Neural progenitor cell (in vitro differentiated cells): ENCODE data around the gene PSMB8. TPM values are rescaled to one million over a fixed set of nuclear protein-coding genes. Genes with fewer than 3 reads are reported as not detected.

Source experiments
- DNase-seq: peaks from one replicate; pipeline ENCODE4 v3.0.0-alpha.2; 2016; ENCODE audit warnings: low spot score
- H2AFZ ChIP-seq: fragments of 200-600 bp; sonication (generic); replicated peaks from 2 replicates; pipeline ENCODE4 v1.6.1; 2016; ENCODE audit warnings: antibody characterized with exemption
- H3F3A ChIP-seq: fragments of 200-600 bp; sonication (generic); 2 replicates; pipeline ENCODE4 v1.6.1; 2016; ENCODE audit warnings: antibody characterized with exemption, low read depth
- H3K27ac ChIP-seq: fragments of 200-600 bp; sonication (generic); 2 replicates; pipeline ENCODE4 v1.5.1; 2016; ENCODE audit warnings: mild to moderate bottlenecking
- H3K27me3 ChIP-seq: fragments of 200-600 bp; sonication (generic); 2 replicates; pipeline ENCODE4 v1.6.1; 2016; ENCODE audit warnings: mild to moderate bottlenecking, moderate library complexity
- H3K36me3 ChIP-seq: fragments of 200-600 bp; sonication (generic); 2 replicates; pipeline ENCODE4 v1.5.1; 2016
- H3K4me1 ChIP-seq: fragments of 200-600 bp; sonication (generic); 2 replicates; pipeline ENCODE4 v1.6.1; 2016; ENCODE audit warnings: mixed run types
- H3K4me2 ChIP-seq: fragments of 200-600 bp; sonication (generic); 2 replicates; pipeline ENCODE4 v1.6.1; 2016
- H3K4me3 ChIP-seq: fragments of 200-600 bp; sonication (generic); 2 replicates; pipeline ENCODE4 v1.5.1; 2016
- H3K79me2 ChIP-seq: fragments of 200-600 bp; sonication (generic); 2 replicates; pipeline ENCODE4 v1.6.1; 2016; ENCODE audit warnings: low read depth
- H3K9ac ChIP-seq: fragments of 200-600 bp; sonication (generic); 2 replicates; pipeline ENCODE4 v1.6.1; 2016
- H3K9me3 ChIP-seq: fragments of 200-600 bp; sonication (generic); 2 replicates; pipeline ENCODE4 v1.5.1; 2016; ENCODE audit warnings: low read depth
- H4K20me1 ChIP-seq: fragments of 200-600 bp; sonication (generic); 2 replicates; pipeline ENCODE4 v1.6.1; 2016; ENCODE audit warnings: low read depth
- H3K27ac Mint-ChIP-seq: 3 replicates; pipeline ENCODE4 v1.8.0; 2021; ENCODE audit warnings: mixed read lengths
- H3K27me3 Mint-ChIP-seq: 2 replicates; pipeline ENCODE4 v1.8.0; 2022; ENCODE audit warnings: low read depth, mild to moderate bottlenecking, inconsistent platforms, moderate library complexity, mixed read lengths; ENCODE audit not compliant: insufficient read depth
- H3K36me3 Mint-ChIP-seq: 3 replicates; pipeline ENCODE4 v1.8.0; 2021; ENCODE audit warnings: mixed read lengths
- H3K4me1 Mint-ChIP-seq: 3 replicates; pipeline ENCODE4 v1.8.0; 2021; ENCODE audit warnings: mixed read lengths
- H3K4me3 Mint-ChIP-seq: 3 replicates; pipeline ENCODE4 v1.8.0; 2021; ENCODE audit warnings: mild to moderate bottlenecking, moderate library complexity, mixed read lengths
- H3K9me3 Mint-ChIP-seq: 3 replicates; pipeline ENCODE4 v1.8.0; 2020; ENCODE audit warnings: mixed read lengths
- EZH2 ChIP-seq: fragments of 200-600 bp; sonication (generic); IDR thresholded peaks from 2 replicates; pipeline ENCODE4 v1.6.1; 2017; ENCODE audit warnings: antibody characterized with exemption, mild to moderate bottlenecking, moderate library complexity
- EZH2phosphoT487 ChIP-seq: fragments of 200-600 bp; sonication (generic); IDR thresholded peaks from 2 replicates; pipeline ENCODE4 v1.6.1; 2017; ENCODE audit warnings: antibody characterized with exemption
- total RNA-seq: library from RNA; depleted of rRNA; stranded (reverse); fragments of >200 nt; gene quantifications from 2 replicates; pipeline ENCODE4 v1.2.3, GENCODE V29; 2015; ENCODE audit warnings: low replicate concordance
- TF ChIP-seq, protein P1 (sequence below): fragments of 200-600 bp; sonication (generic); IDR thresholded peaks from 2 replicates; pipeline ENCODE4 v1.5.1; 2017; ENCODE audit warnings: antibody characterized with exemption, mild to moderate bottlenecking

The PSMB8 gene
- total RNA-seq, 1 donor from 2014 or later = 2.2 TPM

DNA sequence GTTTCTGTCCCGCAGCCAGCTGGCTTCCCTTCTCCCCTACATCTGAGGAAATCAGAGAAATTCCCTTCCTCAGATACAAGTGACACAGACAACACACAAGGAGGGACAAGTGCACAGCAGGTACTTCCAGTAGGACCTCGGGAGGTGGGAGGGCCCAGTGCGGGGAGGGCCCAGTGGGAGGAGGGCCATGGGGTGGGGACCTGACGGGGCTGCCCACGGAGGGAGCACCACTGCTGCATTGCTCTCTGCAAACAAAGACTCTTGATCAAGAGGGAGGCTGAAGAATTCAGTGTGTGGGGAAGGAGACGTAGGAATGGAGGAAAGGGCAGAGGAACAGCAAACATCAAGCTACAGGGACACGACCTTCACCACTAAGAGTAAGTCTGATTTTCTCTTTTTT lies 14.4 kb downstream of the PSMB8 start:
- Mint-ChIP-seq H3K9me3 (no peaks in the 10 kb centered on the region), H3K27ac (no peak overlapping the region), H3K4me3 (no peak overlapping the region), H3K27me3 (no peaks in the 10 kb centered on the region), H3K36me3 (no peaks in the 10 kb centered on the region), H3K4me1 (no peaks in the 10 kb centered on the region)
- Histone ChIP-seq H4K20me1 (no peaks in the 10 kb centered on the region), H2AFZ (no peak overlapping the region), H3K4me2 (no peak overlapping the region), H3K79me2 (no peaks in the 10 kb centered on the region), H3K9ac (no peak overlapping the region), H3K4me3 (no peak overlapping the region), H3F3A (no peaks in the 10 kb centered on the region), H3K9me3 (no peaks in the 10 kb centered on the region), H3K27me3 (no peaks in the 10 kb centered on the region), H3K4me1 (no peaks in the 10 kb centered on the region), H3K36me3 (no peaks in the 10 kb centered on the region), H3K27ac (no peak overlapping the region)
- TF ChIP-seq EZH2phosphoT487 (no peak), EZH2 (no peak)
- TF ChIP-seq, protein P1, sequence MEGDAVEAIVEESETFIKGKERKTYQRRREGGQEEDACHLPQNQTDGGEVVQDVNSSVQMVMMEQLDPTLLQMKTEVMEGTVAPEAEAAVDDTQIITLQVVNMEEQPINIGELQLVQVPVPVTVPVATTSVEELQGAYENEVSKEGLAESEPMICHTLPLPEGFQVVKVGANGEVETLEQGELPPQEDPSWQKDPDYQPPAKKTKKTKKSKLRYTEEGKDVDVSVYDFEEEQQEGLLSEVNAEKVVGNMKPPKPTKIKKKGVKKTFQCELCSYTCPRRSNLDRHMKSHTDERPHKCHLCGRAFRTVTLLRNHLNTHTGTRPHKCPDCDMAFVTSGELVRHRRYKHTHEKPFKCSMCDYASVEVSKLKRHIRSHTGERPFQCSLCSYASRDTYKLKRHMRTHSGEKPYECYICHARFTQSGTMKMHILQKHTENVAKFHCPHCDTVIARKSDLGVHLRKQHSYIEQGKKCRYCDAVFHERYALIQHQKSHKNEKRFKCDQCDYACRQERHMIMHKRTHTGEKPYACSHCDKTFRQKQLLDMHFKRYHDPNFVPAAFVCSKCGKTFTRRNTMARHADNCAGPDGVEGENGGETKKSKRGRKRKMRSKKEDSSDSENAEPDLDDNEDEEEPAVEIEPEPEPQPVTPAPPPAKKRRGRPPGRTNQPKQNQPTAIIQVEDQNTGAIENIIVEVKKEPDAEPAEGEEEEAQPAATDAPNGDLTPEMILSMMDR = no peak
- DNase-seq = no peak

DNA sequence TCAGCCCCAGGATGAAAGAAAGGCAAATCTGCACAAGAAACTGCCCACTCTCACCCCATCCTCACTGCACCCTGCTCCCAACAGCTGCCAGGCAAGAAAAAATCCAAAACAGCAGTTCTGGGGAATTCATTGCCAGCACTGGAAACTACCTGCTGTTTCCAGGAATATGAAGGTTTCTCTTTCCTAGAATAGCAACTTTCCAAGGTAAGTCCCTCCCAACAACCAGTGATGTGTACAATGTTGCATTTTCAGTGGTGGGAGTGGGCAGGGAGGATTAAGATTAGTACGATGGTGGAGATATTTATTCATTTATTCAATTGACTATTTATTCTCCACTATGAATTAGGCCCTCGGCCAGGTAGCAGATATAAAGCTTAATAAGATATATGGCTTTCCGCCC lies 16.8 kb downstream of the PSMB8 start:
- H3F3A ChIP-seq = no peaks in the 10 kb centered on the region
- H4K20me1 ChIP-seq = no peaks in the 10 kb centered on the region
- no peaks in the 10 kb centered on the region for H3K27me3 ChIP-seq
- H3K4me1 ChIP-seq = no peaks in the 10 kb centered on the region
- no peak overlapping the region for H3K4me2 ChIP-seq
- H3K36me3 Mint-ChIP-seq = no peaks in the 10 kb centered on the region
- H3K36me3 ChIP-seq = no peaks in the 10 kb centered on the region
- no peak for TF ChIP-seq EZH2phosphoT487
- TF ChIP-seq, protein P1 = no peak
- no peak for TF ChIP-seq EZH2
- no peak overlapping the region for H3K4me3 Mint-ChIP-seq
- H3K27ac ChIP-seq = no peak overlapping the region
- no peaks in the 10 kb centered on the region for H3K79me2 ChIP-seq
- H3K4me1 Mint-ChIP-seq = no peaks in the 10 kb centered on the region
- H3K9ac ChIP-seq = no peak overlapping the region
- H3K4me3 ChIP-seq = no peak overlapping the region
- H3K9me3 ChIP-seq = no peaks in the 10 kb centered on the region
- no peaks in the 10 kb centered on the region for H3K27me3 Mint-ChIP-seq
- no peak overlapping the region for H2AFZ ChIP-seq
- no peaks in the 10 kb centered on the region for H3K9me3 Mint-ChIP-seq
- DNase-seq = no peak
- no peak overlapping the region for H3K27ac Mint-ChIP-seq

DNA sequence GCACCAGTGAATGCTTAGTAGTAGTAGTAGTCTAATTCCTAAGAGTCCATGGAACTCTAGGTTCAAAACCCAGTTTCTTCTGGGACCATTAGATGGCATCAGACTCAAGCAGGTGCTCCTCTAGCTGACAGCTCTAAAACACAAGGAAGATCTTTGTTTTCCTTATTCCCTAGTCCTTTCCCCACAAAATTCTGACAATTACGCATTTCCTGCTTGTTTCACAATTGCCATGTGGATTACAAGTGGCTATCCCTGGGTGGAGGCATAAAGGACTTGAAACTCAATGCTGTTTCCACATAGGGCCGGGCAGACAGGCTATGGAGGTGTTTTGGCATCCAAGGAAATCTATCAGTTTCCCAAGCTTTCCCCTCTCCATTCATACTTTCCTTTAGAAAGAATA lies 17.9 kb downstream of the PSMB8 start:
- Histone ChIP-seq H3K4me3 (no peak overlapping the region), H2AFZ (no peak overlapping the region), H3K27me3 (no peaks in the 10 kb centered on the region), H3K4me2 (no peak overlapping the region), H3F3A (no peaks in the 10 kb centered on the region), H3K79me2 (no peaks in the 10 kb centered on the region), H4K20me1 (no peaks in the 10 kb centered on the region), H3K9ac (no peak overlapping the region), H3K36me3 (no peaks in the 10 kb centered on the region), H3K27ac (no peak overlapping the region), H3K9me3 (no peaks in the 10 kb centered on the region), H3K4me1 (no peaks in the 10 kb centered on the region)
- Mint-ChIP-seq H3K27me3 (no peaks in the 10 kb centered on the region), H3K4me1 (no peaks in the 10 kb centered on the region), H3K36me3 (no peaks in the 10 kb centered on the region), H3K27ac (no peak overlapping the region), H3K4me3 (no peak overlapping the region), H3K9me3 (no peaks in the 10 kb centered on the region)
- TF ChIP-seq EZH2 = no peak
- TF ChIP-seq, protein P1 = peak; percentile 61
- no peak for TF ChIP-seq EZH2phosphoT487
- DNase-seq = peak; percentile 59

DNA sequence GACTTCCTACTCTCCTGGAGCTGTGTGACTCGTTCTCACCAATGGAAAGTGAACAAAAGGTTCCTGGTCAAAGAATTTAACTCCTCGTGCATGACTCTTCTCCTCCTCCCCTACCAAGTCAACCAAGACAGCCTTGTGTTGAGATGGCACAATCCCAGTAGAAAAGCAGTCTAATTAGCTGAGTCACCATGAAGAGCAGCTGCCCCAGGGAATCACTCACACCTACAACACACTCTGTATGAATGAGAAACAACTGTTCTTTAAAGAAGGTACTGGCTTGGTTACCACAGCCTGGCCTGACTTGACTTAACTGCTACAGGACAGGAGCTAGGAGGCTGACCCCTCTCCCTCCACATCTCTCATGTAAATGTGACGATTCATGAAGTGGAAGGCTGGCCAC lies 24.1 kb downstream of the PSMB8 start:
- H3K9me3 ChIP-seq = no peaks in the 10 kb centered on the region
- TF ChIP-seq, protein P1 = no peak
- TF ChIP-seq EZH2phosphoT487 = no peak
- TF ChIP-seq EZH2 = no peak
- Mint-ChIP-seq H3K4me3 (no peak overlapping the region), H3K27me3 (no peaks in the 10 kb centered on the region), H3K9me3 (no peaks in the 10 kb centered on the region), H3K27ac (no peak overlapping the region), H3K36me3 (no peaks in the 10 kb centered on the region), H3K4me1 (no peaks in the 10 kb centered on the region)
- no peaks in the 10 kb centered on the region for H3K27me3 ChIP-seq
- no peaks in the 10 kb centered on the region for H3K36me3 ChIP-seq
- no peak overlapping the region for H3K4me2 ChIP-seq
- H3K9ac ChIP-seq = no peak overlapping the region
- H3K79me2 ChIP-seq = no peaks in the 10 kb centered on the region
- no peak for DNase-seq
- no peak overlapping the region for H3K4me3 ChIP-seq
- H3K4me1 ChIP-seq = no peaks in the 10 kb centered on the region
- no peaks in the 10 kb centered on the region for H4K20me1 ChIP-seq
- no peaks in the 10 kb centered on the region for H3F3A ChIP-seq
- H2AFZ ChIP-seq = no peak overlapping the region
- H3K27ac ChIP-seq = no peak overlapping the region
